OCI-M2 (cell line): ENCODE measurements around the gene OR7C1.
"Not testable (repeated sequence)": the region's sequence is repeated elsewhere in the genome, so short reads cannot be mapped to it uniquely, and the experiment has no call there.

Source experiments
- DNase-seq: peaks from one replicate; lab custom pipeline; 2025; ENCODE audit not compliant: unreplicated experiment; lab: John Stamatoyannopoulos, UW

OR7C1 gene

GRCh38 chr19:14785102-14785793, 49.7 kb downstream of the OR7C1 start:
- DNase-seq = peak; percentile 97

GRCh38 chr19:14784730-14785101, 50.3 kb downstream of the OR7C1 start:
- DNase-seq = peak; percentile 89

GRCh38 chr19:14783410-14783998, 51.5 kb downstream of the OR7C1 start:
- DNase-seq = peak; percentile 79

GRCh38 chr19:14782626-14783409, 52.2 kb downstream of the OR7C1 start:
- no peak for DNase-seq

DNA sequence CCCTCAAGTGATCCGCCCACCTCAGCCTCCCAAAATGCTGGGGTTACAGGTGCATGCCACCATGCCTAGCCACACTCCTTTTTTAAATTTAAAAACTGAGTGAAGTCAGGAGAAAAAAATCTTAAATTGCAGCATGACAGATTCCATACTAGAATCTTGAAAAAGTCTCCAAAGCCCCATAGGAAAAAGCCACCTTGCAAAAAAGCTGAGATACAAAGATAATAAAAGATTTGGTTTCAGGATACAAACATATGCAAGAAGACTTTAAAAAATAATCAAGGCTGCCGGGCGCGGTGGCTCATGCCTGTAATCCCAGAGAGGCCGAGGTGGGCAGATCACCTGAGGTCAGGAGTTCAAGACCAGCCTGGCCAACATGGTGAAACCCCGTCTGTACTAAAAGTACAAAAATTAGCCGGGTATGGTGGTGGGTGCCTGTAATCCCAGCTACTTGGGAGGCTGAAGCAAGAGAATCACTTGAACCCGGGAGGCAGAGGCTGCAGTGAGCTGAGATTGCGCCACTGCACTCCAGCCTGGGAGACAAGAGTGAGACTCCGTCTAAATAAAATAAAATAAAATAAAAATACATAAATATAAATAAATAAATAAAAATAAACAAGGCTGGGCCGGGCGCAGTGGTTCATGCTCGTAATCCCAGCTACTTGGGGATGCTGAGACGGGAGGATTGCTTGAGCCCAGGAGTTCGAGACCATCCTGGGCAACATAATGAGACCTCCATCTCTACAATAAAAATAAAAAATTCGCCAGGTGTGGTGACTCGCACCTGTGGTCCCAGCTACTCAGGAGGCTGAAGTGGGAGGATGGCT, 53.1 kb downstream of the OR7C1 start:
- DNase-seq = not testable (repeated sequence)

DNA sequence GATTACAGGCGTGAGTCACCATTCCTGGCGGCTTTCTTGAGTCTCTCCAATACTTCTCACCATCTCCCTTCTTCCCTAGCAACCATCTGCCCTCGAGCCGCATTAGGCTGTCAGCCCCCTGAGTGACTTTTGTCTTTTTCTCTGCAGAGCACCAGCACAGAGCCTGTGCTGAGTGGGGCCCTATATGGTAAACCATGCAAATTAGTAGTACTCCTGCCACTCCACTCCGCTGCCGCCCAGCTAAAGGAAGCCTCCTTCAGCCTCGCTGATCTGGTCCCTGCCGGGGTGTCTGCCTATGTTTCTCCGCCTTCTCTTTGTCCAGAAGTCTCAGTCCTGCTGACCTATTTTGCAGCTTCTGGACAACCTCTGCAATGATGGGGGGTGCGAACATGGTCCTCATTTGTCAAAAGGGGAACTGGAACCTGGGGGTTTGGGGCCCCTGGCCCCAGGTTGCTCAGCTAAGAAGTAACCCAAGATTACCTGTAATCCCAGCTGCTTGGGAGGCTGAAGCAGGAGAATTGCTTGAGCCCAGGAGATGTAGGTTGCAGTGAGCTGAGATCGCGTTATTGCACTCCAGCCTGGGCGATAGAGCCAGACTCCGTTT, 54.3 kb downstream of the OR7C1 start:
- not testable (repeated sequence) for DNase-seq

DNA sequence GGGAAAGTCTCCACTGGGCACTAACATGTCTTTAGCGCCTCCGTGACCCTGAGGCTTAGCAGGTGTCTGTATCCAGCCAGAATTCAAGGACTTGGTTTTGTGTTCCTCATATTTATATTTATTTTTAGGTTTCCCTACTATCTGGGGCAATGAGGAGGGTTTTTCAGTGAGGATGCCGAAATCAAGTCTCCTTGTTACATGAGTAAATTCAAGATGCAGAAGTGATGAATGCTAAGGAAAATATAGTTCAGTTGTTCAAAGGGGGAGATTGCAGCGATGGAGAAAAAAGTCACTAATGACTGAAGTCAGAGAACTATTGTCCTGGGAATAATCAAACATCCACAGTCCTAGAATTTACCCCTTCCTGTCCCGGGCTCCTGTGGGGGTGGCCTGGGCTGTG, 55.8 kb downstream of the OR7C1 start:
- DNase-seq = no peak

GRCh38 chr19:14778110-14778845, 56.7 kb downstream of the OR7C1 start, which contains the start of gene ADGRE2:
ADGRE2 (minus strand) TSS chr19:14778560; CDS start chr19:14776756, 1,804 bp downstream.
- DNase-seq = not testable (repeated sequence)

DNA sequence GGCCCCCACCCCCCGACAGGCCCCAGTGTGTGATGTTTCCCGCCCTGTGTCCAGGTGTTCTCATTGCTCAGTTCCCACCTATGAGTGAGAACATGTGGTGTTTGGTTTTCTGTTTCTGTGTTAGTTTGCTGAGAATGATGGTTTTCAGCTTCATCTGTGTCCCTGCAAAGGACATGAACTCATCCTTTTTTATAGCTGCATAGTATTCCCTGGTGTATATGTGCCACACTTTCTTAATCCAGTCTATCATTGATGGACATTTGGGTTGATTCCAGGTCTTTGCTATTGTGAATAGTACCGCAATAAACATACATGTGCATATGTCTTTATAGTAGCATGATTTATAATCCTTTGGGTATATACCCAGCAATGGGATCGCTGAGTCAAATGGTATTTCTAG, 57.3 kb downstream of the OR7C1 start:
- not testable (repeated sequence) for DNase-seq

DNA sequence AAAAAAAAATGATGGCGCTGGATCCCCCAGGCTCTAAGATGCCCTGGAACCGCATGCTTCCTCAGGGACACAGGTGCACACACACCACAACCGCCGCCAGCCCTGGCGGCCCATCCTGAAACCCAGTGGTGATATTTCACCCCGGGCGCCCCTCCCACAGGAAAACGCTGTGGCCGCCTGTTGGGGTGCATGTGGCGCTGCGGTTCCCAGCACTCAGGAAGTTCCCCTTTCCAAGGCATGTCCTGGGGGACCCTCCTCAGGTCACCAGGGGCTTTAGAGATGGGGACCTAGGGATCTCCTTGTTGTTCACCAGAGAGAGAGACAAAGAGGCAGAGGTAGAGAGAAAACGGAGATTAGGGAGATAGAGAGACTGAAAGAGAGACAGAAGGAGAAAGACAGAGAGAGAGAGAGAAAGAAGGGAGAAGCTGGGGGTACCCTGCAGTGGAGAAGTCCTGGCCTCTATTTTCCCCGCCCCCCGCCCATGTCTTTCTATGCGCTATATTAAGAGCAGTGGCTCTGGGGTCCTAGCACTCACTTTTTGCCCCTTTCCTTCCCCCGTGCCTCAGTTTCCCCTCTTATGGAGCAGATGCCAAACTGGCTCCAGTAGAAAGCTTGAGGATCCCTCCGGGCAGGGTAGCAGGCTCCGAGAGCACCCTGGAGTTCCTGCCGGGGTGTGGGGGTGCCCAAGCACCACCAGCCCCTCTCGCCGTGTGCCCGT, 59.0 kb downstream of the OR7C1 start:
- no peak for DNase-seq

GRCh38 chr19:14775326-14775725, 59.7 kb downstream of the OR7C1 start:
- not testable (repeated sequence) for DNase-seq

- no peak for DNase-seq
These were observed 60.6 kb downstream of the OR7C1 start for GRCh38 chr19:14774373-14774772.

DNA sequence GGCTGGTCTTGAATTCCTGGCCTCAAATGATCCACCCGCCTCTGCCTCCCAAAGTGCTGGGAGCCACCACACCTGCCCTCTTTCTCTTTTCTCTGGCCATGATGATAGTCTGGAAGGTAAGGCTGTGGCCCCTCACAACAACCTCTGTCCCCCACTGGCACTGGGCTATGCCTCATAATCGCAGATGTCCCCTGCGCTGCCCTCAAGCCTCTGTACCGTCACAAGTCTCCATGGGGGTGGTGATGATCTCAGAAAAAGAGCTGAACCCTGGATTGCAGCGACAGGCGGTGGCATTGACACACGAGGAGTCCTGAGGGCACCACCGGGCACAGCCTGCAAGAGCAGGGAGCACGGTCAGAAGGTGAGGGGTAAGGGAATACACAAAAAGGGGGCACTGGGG, 61.3 kb downstream of the OR7C1 start:
- not testable (repeated sequence) for DNase-seq

GRCh38 chr19:14772995-14773394, 62.0 kb downstream of the OR7C1 start:
- no peak for DNase-seq

DNA sequence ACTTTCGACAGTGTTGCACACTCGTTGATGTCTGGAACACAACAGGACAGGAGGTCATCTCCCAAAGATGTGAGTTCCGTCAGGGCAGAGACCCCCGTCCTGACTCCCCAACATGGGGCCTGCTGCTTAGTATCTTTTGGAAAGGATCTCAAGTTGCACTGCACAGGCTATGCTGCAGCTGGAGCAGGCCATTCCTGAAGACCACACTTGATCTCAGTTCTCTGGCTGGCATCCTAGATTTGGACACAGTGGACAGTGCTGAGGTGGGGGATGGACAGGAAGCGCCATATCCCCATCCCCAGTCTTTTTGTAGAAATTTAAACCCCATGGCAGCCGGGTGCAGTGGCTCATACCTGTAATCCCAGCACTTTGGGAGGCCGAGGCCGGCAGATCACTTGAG, 62.5 kb downstream of the OR7C1 start:
- no peak for DNase-seq

DNA sequence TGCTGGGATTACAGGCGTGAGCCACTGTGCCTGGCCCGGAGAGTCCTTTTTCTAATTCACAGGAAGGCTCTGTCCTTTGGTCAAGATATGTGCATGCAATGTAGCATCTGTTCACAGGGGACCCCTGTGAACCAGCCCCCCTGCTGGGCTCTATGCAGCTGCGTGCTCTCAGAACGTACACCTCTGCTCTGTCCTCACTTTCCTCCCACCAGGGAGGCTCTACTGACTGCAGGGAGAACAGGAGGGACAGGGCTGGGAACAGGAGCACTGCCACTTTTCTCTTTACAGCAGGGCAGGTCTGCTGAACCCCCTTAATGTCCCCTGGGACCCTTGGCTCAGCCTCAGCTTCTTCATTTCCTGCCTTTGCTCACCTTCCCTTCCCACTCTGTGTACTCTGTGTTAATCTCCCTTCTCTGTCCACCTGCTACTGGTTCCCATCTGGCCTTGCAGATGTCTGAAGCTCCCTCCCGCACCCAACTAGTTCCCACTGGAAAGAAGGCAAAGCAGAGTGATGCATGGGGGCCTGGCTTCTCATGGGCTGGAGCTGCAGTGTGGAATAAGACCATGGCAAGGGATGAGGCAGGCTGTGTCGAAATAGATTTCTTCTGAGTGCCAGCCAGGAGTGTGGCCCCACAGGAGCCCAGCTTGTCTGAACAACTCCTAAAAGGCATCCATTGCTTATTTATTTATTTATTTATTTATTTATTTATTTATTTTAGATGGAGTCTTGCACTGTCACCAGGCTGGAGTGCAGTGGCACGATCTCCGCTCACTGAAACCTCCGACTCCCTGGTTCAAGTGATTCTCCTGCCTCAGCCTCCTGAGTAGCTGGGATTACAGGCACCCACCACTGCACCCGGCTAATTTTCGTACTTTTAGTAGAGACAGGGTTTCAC, 63.8 kb downstream of the OR7C1 start:
- DNase-seq = no peak

DNA sequence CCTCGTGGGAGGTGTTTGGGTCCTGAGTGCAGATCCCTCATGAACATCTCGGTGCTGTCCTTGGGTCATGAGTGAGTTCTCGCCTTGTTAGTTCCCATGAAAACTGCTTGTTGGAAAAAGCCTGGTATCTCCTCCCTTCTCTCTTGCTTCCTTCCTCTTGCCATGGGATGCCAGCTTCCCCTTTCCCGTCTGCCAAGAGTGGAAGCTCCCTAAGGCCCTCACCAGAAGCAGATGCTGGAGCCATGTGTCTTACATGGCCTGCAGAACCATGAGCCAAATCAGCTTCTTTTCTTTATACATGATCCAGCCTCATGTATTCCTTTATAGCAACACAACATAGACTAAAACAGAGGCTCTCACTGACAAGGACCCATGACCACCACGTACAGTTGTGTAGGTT, 64.8 kb downstream of the OR7C1 start:
- no peak for DNase-seq

GRCh38 chr19:14769201-14769600, 65.8 kb downstream of the OR7C1 start:
- no peak for DNase-seq
